Endothelial cell of umbilical vein (primary cell): Measurements from ENCODE around the gene NT5DC1. TPM values are rescaled to one million over a fixed set of nuclear protein-coding genes. Genes with fewer than 3 reads are reported as not detected.

Experiments used
- BruUV-seq: library from RNA; stranded (reverse); fragments of 400-500 nt; replicated peaks from 2 replicates; lab custom pipeline; 2021; lab: Mats Ljungman, UMichigan
- CTCF ChIA-PET: fragments of 300-600, 350-600 bp; sonication (Branson Sonifier 250); formaldehyde crosslinking; loops from one replicate; lab custom pipeline; 2021; ENCODE audit warnings: antibody characterized with exemption, inconsistent platforms; lab: Charles Lee
- POLR2A ChIA-PET: fragments of 300-600, 350-600 bp; sonication (Branson Sonifier 250); formaldehyde crosslinking; loops from one replicate; lab custom pipeline; 2021; ENCODE audit warnings: antibody characterized with exemption, inconsistent platforms; lab: Charles Lee
- DNase-seq: peaks from one replicate; pipeline ENCODE4 v3.0.0-alpha.2; 2011; ENCODE audit warnings: low read depth, low spot score
- FAIRE-seq: peaks from 2 replicates; lab custom pipeline; 2011; peaks lifted over from hg19 to GRCh38; lab: Jason Lieb, UNC
- H2AFZ ChIP-seq: 2 replicates; pipeline ENCODE4 v1.6.0; 2012; ENCODE audit warnings: low read depth, low read length, control low read depth, inconsistent platforms
- H3K27ac ChIP-seq: 2 replicates; pipeline ENCODE4 v1.5.1; 2011; ENCODE audit warnings: low read depth, mild to moderate bottlenecking, control low read depth, low read length, moderate library complexity; ENCODE audit not compliant: insufficient read depth
- H3K27me3 ChIP-seq, 2 experiments: 2 replicates each; pipeline versions ENCODE4 v1.6.0 to v1.6.1; 2011; ENCODE audit warnings: low read length in 2 of 2, mixed read lengths in 1 of 2; ENCODE audit not compliant: control insufficient read depth in 2 of 2, insufficient read depth in 2 of 2
- H3K36me3 ChIP-seq, 2 experiments: 2 replicates in 1 of 2; 3 replicates in 1 of 2; pipeline ENCODE4 v1.5.1; 2011; ENCODE audit warnings: low read length in 2 of 2, mild to moderate bottlenecking in 1 of 2, moderate library complexity in 1 of 2; ENCODE audit not compliant: control insufficient read depth in 2 of 2, insufficient read depth in 2 of 2; ENCODE audit errors: extremely low read depth in 1 of 2
- H3K4me1 ChIP-seq: 3 replicates; pipeline ENCODE4 v1.5.1; 2011; ENCODE audit warnings: mild to moderate bottlenecking, low read length; ENCODE audit not compliant: control insufficient read depth, insufficient read depth; ENCODE audit errors: extremely low read depth
- H3K4me2 ChIP-seq: 2 replicates; pipeline ENCODE4 v1.6.1; 2011; ENCODE audit warnings: low read length, control low read depth, mixed read lengths; ENCODE audit not compliant: insufficient read depth
- H3K4me3 ChIP-seq, 3 experiments: fragments of 200-600 bp in 1 of 3; sonication (generic), shearing (Covaris generic) in 1 of 3; replicated peaks in 1 of 3; 2 replicates each; pipeline ENCODE4 v1.5.1; 2011 to 2016; ENCODE audit warnings: control low read depth in 3 of 3, low read length in 3 of 3, mild to moderate bottlenecking in 2 of 3, inconsistent platforms in 1 of 3, low read depth in 1 of 3, moderate library complexity in 1 of 3; ENCODE audit not compliant: insufficient read depth in 1 of 3
- H3K79me2 ChIP-seq: 2 replicates; pipeline ENCODE4 v1.6.0; 2012; ENCODE audit warnings: low read length, inconsistent platforms; ENCODE audit not compliant: control insufficient read depth, insufficient read depth
- H3K9ac ChIP-seq: replicated peaks from 2 replicates; pipeline ENCODE3; 2011; ENCODE audit warnings: low read length, control low read depth; ENCODE audit not compliant: insufficient read depth; ENCODE audit errors: extremely low read depth
- H3K9me1 ChIP-seq: replicated peaks from 3 replicates; pipeline ENCODE4 v1.6.0; 2011; ENCODE audit warnings: mild to moderate bottlenecking, low read length; ENCODE audit not compliant: control insufficient read depth, insufficient read depth; ENCODE audit errors: extremely low read depth
- H3K9me3 ChIP-seq: replicated peaks from 2 replicates; pipeline ENCODE4 v1.5.1; 2012; ENCODE audit warnings: low read length, inconsistent platforms; ENCODE audit not compliant: control insufficient read depth, insufficient read depth
- H4K20me1 ChIP-seq: replicated peaks from 2 replicates; pipeline ENCODE3; 2011; ENCODE audit warnings: mild to moderate bottlenecking, low read length; ENCODE audit not compliant: control insufficient read depth, insufficient read depth; ENCODE audit errors: extremely low read depth
- EZH2 ChIP-seq: IDR thresholded peaks from 2 replicates; pipeline ENCODE4 v1.6.1; 2012; ENCODE audit warnings: borderline replicate concordance, low read depth, mild to moderate bottlenecking, moderate library complexity, low read length, inconsistent platforms; ENCODE audit not compliant: severe bottlenecking
- FOS ChIP-seq: IDR thresholded peaks from 2 replicates; pipeline ENCODE4 v1.6.1; 2011; ENCODE audit warnings: mild to moderate bottlenecking, low read length, moderate library complexity, borderline replicate concordance; ENCODE audit not compliant: insufficient read depth
- GATA2 ChIP-seq: IDR thresholded peaks from 2 replicates; pipeline ENCODE4 v1.7.0; 2011; ENCODE audit warnings: low read depth, mild to moderate bottlenecking, moderate library complexity, mixed read lengths, low read length; ENCODE audit not compliant: insufficient read length, insufficient read depth
- JUN ChIP-seq: IDR thresholded peaks from 2 replicates; pipeline ENCODE4 v1.6.1; 2011; ENCODE audit warnings: borderline replicate concordance, low read depth; ENCODE audit not compliant: insufficient read length, insufficient read depth
- MYC ChIP-seq: IDR thresholded peaks from one replicate; pipeline ENCODE4 v1.6.1; 2011; ENCODE audit warnings: mild to moderate bottlenecking, low read depth, low read length
- POLR2A ChIP-seq: IDR thresholded peaks from 2 replicates; pipeline ENCODE4 v1.6.1; 2012; ENCODE audit warnings: low read depth, mild to moderate bottlenecking, control low read depth, low read length
- POLR2AphosphoS5 ChIP-seq: IDR thresholded peaks from 2 replicates; pipeline ENCODE4 v1.6.1; 2012; ENCODE audit warnings: low read depth, mild to moderate bottlenecking, control low read depth, low read length, moderate library complexity; ENCODE audit not compliant: insufficient read depth
- dilution Hi-C: fragments of 300-500 bp; cut with MboI; formaldehyde crosslinking; loops from one replicate; pipeline ENCODE4 v1.15.0; 2019; ENCODE audit warnings: low sequenced_read_pairs; ENCODE audit not compliant: extremely low pct_ligation_motif_present
- intact Hi-C: fragments of 100-400 bp; cut with micrococcal nuclease; formaldehyde crosslinking; loops from one replicate; pipeline ENCODE4 v1.10.0; 2022
- polyA plus RNA-seq, 4 experiments: library from polyadenylated mRNA; depleted of rRNA in 3 of 4; stranded (reverse) in 3 of 4; unstranded in 1 of 4; fragments of >200 nt; gene quantifications; 2 replicates each; pipeline versions ENCODE4 v1.2.1 to v1.2.3, GENCODE V29; 2011 to 2012; ENCODE audit warnings: missing spikeins in 1 of 4
- total RNA-seq: library from RNA; stranded (reverse); gene quantifications from 2 replicates; pipeline ENCODE4 v1.2.3, GENCODE V29; 2021
- TF ChIP-seq, protein P1 (sequence below), 2 donors: IDR thresholded peaks; 1 replicate in 1 of 2; 2 replicates in 1 of 2; pipeline ENCODE4 v1.5.1; 2011; ENCODE audit warnings: low read length in 2 of 2, mild to moderate bottlenecking in 2 of 2, moderate library complexity in 2 of 2, control low read depth in 1 of 2, inconsistent platforms in 1 of 2, low read depth in 1 of 2; ENCODE audit not compliant: insufficient read depth in 1 of 2; ENCODE audit errors: extremely low read depth in 1 of 2
- TF ChIP-seq, protein P2 (sequence below): IDR thresholded peaks from 2 replicates; pipeline ENCODE4 v1.6.1; 2011; ENCODE audit not compliant: insufficient read depth, insufficient read length

The NT5DC1 gene
- total and polyA plus RNA-seq, 2 donors (not counting 3 experiments of a cell fraction or from before 2014, with no cell fraction given), result 11.3 to 24.3 TPM

DNA sequence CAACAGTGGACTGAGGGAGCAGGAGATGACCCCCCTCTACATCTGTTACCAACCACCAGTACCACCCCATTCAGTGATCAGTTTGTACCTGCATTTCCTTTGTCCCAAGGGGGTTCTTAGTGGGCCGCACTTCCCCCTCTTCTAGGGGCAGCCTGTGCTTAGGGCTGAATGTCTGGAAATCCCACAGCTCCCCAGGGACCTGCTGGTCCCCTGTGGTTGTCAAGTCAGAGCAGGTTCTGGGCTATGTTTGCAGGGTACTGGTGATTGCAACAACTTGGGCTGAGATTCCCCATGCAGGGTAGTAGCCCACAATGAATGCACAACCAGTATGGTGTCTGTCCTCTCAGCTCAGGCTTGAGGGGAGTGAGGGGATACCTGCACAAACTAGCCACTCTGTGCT is 64.9 kb downstream of the NT5DC1 start:
- no peak overlapping the region for H3K9ac ChIP-seq
- no peak overlapping the region for H2AFZ ChIP-seq
- H3K9me3 ChIP-seq, result no peaks in the 10 kb centered on the region
- H3K27ac ChIP-seq, result no peak overlapping the region
- ChIA-PET POLR2A (no interaction called here), CTCF (no interaction called here)
- intact Hi-C loops (no loop called here), dilution Hi-C loops (no loop called here)
- H3K4me3 ChIP-seq, result no peak overlapping the region
- no peak overlapping the region for H3K4me2 ChIP-seq
- no TSS peak for BruUV-seq
- no peaks in the 10 kb centered on the region for H3K79me2 ChIP-seq
- no peaks in the 10 kb centered on the region for H3K27me3 ChIP-seq
- no peak for FAIRE-seq
- no peaks in the 10 kb centered on the region for H3K9me1 ChIP-seq
- TF ChIP-seq GATA2, result no peak
- TF ChIP-seq, protein P1, sequence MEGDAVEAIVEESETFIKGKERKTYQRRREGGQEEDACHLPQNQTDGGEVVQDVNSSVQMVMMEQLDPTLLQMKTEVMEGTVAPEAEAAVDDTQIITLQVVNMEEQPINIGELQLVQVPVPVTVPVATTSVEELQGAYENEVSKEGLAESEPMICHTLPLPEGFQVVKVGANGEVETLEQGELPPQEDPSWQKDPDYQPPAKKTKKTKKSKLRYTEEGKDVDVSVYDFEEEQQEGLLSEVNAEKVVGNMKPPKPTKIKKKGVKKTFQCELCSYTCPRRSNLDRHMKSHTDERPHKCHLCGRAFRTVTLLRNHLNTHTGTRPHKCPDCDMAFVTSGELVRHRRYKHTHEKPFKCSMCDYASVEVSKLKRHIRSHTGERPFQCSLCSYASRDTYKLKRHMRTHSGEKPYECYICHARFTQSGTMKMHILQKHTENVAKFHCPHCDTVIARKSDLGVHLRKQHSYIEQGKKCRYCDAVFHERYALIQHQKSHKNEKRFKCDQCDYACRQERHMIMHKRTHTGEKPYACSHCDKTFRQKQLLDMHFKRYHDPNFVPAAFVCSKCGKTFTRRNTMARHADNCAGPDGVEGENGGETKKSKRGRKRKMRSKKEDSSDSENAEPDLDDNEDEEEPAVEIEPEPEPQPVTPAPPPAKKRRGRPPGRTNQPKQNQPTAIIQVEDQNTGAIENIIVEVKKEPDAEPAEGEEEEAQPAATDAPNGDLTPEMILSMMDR (IDR thresholded peaks at IDR 0.05; ENCODE audit: extremely low read depth in 1 of 2, insufficient read depth in 1 of 2, low read depth in 1 of 2, low read length in 2 of 2), result no peak
- TF ChIP-seq POLR2A, result no peak
- no peak for TF ChIP-seq POLR2AphosphoS5
- TF ChIP-seq MYC, result no peak
- no peak for TF ChIP-seq JUN
- TF ChIP-seq, protein P2, sequence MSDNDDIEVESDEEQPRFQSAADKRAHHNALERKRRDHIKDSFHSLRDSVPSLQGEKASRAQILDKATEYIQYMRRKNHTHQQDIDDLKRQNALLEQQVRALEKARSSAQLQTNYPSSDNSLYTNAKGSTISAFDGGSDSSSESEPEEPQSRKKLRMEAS, result no peak
- TF ChIP-seq EZH2, result no peak
- TF ChIP-seq FOS, result no peak
- no peak for DNase-seq
- no peaks in the 10 kb centered on the region for H3K4me1 ChIP-seq
- no peaks in the 10 kb centered on the region for H4K20me1 ChIP-seq
- H3K36me3 ChIP-seq, result no peaks in the 10 kb centered on the region
